Nucleus accumbens (tissue), 56 donors: ENCODE data around the gene SLC7A11.

Source experiments
- DNase-seq, 56 donors: peaks; one replicate each; lab custom pipeline; 2025; lab: John Stamatoyannopoulos, UW

Gene SLC7A11

GRCh38 chr4:138242076-138242833, at the start of gene SLC7A11:
SLC7A11 (minus strand) TSS chr4:138242349; CDS start chr4:138242069, 280 bp downstream.
- peak in 41 of 56 donors; percentile 1 to 73 (median 23) for DNase-seq

GRCh38 chr4:138291431-138291830, 49.3 kb upstream of the SLC7A11 start:
- DNase-seq: no peak

GRCh38 chr4:138290805-138291204, 48.7 kb upstream of the SLC7A11 start:
- no peak for DNase-seq

- no peak for DNase-seq
Measured at GRCh38 chr4:138279286-138279685, 37.1 kb upstream of the SLC7A11 start.

- no peak for DNase-seq
Measured at GRCh38 chr4:138277133-138277532, 35.0 kb upstream of the SLC7A11 start.

GRCh38 chr4:138275963-138276621, 33.9 kb upstream of the SLC7A11 start:
- peak in 4 of 56 donors; percentile 1 to 6 (median 2) for DNase-seq

GRCh38 chr4:138275216-138275615, 33.1 kb upstream of the SLC7A11 start:
- DNase-seq: no peak

GRCh38 chr4:138269175-138269574, 27.0 kb upstream of the SLC7A11 start:
- DNase-seq: no peak

GRCh38 chr4:138267835-138268234, 25.7 kb upstream of the SLC7A11 start:
- no peak for DNase-seq

- DNase-seq: no peak
Measured at GRCh38 chr4:138266948-138267347, 24.8 kb upstream of the SLC7A11 start.

GRCh38 chr4:138263247-138263816, 21.2 kb upstream of the SLC7A11 start:
- DNase-seq: no peak

GRCh38 chr4:138262469-138262868, 20.3 kb upstream of the SLC7A11 start:
- no peak for DNase-seq

- DNase-seq: no peak
Measured at GRCh38 chr4:138262030-138262429, 19.9 kb upstream of the SLC7A11 start.

- no peak for DNase-seq
Measured at GRCh38 chr4:138259824-138260223, 17.7 kb upstream of the SLC7A11 start.

- no peak for DNase-seq
Measured at GRCh38 chr4:138259271-138259670, 17.1 kb upstream of the SLC7A11 start.

- DNase-seq: no peak
Measured at GRCh38 chr4:138256608-138257007, 14.5 kb upstream of the SLC7A11 start.

GRCh38 chr4:138255917-138256597, 13.9 kb upstream of the SLC7A11 start:
- DNase-seq: no peak

- no peak for DNase-seq
Measured at GRCh38 chr4:138252551-138252950, 10.4 kb upstream of the SLC7A11 start.

- no peak for DNase-seq
Measured at GRCh38 chr4:138251938-138252337, 9.8 kb upstream of the SLC7A11 start.

GRCh38 chr4:138249132-138249531, 7.0 kb upstream of the SLC7A11 start:
- DNase-seq: no peak

- DNase-seq: no peak
Measured at GRCh38 chr4:138248058-138248457, 5.9 kb upstream of the SLC7A11 start.
